ENCODE data around the gene CDH6.

DNA sequence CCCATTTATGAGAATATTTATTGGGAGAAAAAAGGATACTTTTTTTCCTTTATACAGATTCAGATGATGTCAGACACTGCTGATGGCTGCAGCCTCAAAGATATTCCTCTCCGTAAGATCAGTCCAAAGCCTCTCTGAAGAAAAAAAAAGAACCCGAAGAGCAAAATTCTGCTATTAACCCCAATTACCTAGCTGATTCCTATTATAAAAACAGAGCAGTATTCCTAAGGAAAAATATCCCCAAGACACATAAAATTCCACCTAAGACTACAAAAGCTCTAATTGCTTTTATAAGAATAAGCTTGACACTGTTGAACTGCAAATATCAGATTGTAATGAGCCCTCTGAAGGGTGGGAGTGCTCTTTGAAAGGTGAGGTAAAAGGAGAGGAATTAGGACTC is 138.7 kb downstream of the CDH6 start:
- TF ChIP-seq EP300 (IDR thresholded peaks at IDR 0.05; ENCODE audit: borderline replicate concordance) = no peak
- TF ChIP-seq, protein P1, sequence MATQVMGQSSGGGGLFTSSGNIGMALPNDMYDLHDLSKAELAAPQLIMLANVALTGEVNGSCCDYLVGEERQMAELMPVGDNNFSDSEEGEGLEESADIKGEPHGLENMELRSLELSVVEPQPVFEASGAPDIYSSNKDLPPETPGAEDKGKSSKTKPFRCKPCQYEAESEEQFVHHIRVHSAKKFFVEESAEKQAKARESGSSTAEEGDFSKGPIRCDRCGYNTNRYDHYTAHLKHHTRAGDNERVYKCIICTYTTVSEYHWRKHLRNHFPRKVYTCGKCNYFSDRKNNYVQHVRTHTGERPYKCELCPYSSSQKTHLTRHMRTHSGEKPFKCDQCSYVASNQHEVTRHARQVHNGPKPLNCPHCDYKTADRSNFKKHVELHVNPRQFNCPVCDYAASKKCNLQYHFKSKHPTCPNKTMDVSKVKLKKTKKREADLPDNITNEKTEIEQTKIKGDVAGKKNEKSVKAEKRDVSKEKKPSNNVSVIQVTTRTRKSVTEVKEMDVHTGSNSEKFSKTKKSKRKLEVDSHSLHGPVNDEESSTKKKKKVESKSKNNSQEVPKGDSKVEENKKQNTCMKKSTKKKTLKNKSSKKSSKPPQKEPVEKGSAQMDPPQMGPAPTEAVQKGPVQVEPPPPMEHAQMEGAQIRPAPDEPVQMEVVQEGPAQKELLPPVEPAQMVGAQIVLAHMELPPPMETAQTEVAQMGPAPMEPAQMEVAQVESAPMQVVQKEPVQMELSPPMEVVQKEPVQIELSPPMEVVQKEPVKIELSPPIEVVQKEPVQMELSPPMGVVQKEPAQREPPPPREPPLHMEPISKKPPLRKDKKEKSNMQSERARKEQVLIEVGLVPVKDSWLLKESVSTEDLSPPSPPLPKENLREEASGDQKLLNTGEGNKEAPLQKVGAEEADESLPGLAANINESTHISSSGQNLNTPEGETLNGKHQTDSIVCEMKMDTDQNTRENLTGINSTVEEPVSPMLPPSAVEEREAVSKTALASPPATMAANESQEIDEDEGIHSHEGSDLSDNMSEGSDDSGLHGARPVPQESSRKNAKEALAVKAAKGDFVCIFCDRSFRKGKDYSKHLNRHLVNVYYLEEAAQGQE (IDR thresholded peaks at IDR 0.05; ENCODE audit: low read depth) = no peak
- no peak for TF ChIP-seq TAF1 (IDR thresholded peaks at IDR 0.05; ENCODE audit: low read depth)
- TF ChIP-seq MAX (IDR thresholded peaks at IDR 0.05) = no peak
- no peak for TF ChIP-seq RAD21 (IDR thresholded peaks at IDR 0.05; ENCODE audit: low read depth)
- TF ChIP-seq EGR1 (IDR thresholded peaks at IDR 0.05) = no peak
- TF ChIP-seq USF1 (IDR thresholded peaks at IDR 0.05) = no peak
- TF ChIP-seq CREB1 (IDR thresholded peaks at IDR 0.05; ENCODE audit: low read depth) = no peak
- TF ChIP-seq CEBPB (IDR thresholded peaks at IDR 0.05) = no peak
- TF ChIP-seq YY1 (IDR thresholded peaks at IDR 0.05; ENCODE audit: low read depth) = no peak
- TF ChIP-seq NFIC (IDR thresholded peaks at IDR 0.05) = no peak
- no peak for TF ChIP-seq TEAD4 (IDR thresholded peaks at IDR 0.05)

Measured in Ishikawa (cell line).